ENCODE results near the gene PANK3. TPM values are rescaled to one million over a fixed set of nuclear protein-coding genes. Genes with fewer than 3 reads are reported as not detected.
A peak's percentile ranks its signal among the peaks of the same experiment; 100 is the strongest.
"Not testable (repeated sequence)": the region's sequence is repeated elsewhere in the genome, so short reads cannot be mapped to it uniquely, and the experiment has no call there.

Gene PANK3
- total RNA-seq, 1 experiment from 2014 or later, result 26.6 TPM

DNA sequence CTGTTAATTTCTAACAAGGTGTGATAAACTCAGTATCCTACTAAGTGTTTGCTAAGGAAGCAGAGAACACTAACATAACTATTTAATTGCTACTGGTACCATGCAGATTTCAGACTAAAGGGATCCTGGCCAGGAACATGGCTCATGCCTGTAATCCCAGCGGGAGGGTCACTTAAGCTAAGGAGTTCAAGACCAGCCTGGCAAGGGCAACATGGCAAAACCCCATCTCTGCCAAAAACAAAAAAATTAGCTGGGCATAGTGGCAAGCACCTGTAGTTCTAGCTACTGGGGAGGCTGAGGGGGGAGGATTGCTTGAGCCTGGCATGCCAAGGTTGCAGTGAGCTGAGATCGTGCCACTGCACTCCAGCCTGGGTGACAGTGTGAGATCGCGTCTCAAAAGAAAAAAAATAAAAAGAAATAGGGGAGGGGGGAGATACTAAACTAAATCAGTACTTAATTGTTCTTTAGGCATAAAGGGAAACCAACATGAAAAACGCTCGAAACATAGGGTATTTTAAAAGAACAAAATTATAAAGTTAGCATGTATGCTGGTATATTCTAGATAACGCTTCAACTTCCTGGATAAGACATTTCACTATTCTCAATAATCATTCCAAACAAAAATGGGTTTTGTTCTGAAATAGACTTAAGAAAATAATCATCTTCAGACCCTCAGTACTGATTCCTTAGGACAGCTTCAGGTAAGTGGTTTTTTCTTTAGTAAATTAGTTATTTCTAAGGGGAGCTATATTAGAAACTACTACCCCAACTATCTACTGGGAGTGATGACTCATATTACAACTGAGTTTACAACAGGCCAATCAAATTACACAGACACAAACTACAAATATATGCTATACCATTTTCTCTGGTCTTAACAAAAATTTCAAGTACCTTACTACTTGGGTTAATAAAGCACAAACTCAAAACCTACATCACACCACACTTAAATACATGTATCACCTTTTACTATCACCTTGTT, 3.5 kb downstream of the PANK3 start:
- Histone ChIP-seq H3K4me3 (no peak overlapping the region), H3K9me3 (peaks cover 3% of the 10 kb centered on the region; the same call in 1 of the 2 replicates)
- no peak for DNase-seq

DNA sequence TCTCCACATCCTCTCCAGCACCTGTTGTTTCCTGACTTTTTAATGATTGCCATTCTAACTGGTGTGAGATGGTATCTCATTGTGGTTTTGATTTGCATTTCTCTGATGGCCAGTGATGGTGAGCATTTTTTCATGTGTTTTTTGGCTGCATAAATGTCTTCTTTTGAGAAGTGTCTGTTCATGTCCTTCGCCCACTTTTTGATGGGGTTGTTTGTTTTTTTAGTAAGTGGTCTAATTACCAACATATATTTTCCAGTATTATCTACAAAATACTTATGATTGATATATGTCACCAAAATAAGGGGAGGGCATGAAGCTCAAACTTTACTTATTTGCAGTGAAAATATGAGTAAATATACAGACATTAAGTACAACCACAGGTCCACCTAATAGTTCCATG, 5.0 kb downstream of the PANK3 start:
- DNase-seq, H3K27me3 ChIP-seq, H3K4me3 ChIP-seq, H3K9me3 ChIP-seq: not testable (repeated sequence)
- H3K36me3 ChIP-seq, result peaks cover 45% of the 10 kb centered on the region

More for the DNA sequence above, 3.5 kb downstream of the PANK3 start:
- H3K27me3 ChIP-seq, result no peaks in the 10 kb centered on the region
- peaks cover 37% of the 10 kb centered on the region for H3K36me3 ChIP-seq

- DNase-seq, H3K4me3 ChIP-seq, H3K9me3 ChIP-seq, H3K27me3 ChIP-seq: not testable (repeated sequence)
- H3K36me3 ChIP-seq, result peaks cover 45% of the 10 kb centered on the region
Measured at GRCh38 chr5:168573663-168574062, 5.5 kb downstream of the PANK3 start.

DNA sequence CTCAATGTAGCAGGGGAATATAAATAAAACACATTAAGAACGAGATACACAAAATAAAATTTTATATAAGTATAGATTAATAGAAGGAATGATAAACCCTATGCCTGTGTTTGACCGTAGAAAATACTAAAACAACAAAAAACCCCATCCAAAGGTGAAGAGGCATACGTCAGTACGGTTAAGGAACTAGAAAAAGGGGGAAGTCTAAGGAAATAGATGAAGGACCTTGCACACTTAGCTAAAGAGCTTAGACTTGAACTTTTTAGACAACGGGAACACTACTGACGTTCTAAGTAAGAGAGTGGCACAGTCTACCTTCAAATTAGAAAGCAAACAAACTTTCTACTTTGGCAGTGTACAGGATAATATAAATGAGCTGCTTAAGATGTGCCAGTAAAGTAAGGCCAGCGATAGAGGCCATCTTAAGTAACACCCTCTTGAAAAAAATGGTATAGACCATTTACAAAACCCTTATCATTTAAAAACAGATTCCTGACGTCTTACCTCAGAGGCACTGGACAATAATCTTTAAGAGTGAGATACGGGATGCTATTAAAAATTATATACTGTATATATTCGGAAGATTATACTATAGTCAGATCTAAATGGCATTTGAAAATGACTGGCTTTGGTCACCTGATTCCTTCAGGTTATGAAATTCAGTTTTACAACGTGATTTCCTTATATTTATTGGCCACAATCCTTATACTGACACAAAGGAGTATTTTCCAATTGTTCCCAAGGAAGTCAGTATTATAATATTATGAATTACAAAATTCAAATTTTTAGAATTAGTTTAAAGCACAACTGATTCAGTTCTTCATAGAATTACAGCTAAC, 8.5 kb downstream of the PANK3 start:
- peaks cover 3% of the 10 kb centered on the region; the same call in 1 of the 2 replicates for H3K9me3 ChIP-seq
- no peaks in the 10 kb centered on the region for H3K27me3 ChIP-seq
- H3K36me3 ChIP-seq, result peaks cover 52% of the 10 kb centered on the region
- no peak overlapping the region for H3K4me3 ChIP-seq
- DNase-seq, result no peak

- peaks cover 56% of the 10 kb centered on the region for H3K36me3 ChIP-seq
- H3K4me3 ChIP-seq, result no peak overlapping the region
- no peaks in the 10 kb centered on the region for H3K9me3 ChIP-seq
- DNase-seq, result no peak
- no peaks in the 10 kb centered on the region for H3K27me3 ChIP-seq
Measured at GRCh38 chr5:168568738-168569137, 10.4 kb downstream of the PANK3 start.

DNA sequence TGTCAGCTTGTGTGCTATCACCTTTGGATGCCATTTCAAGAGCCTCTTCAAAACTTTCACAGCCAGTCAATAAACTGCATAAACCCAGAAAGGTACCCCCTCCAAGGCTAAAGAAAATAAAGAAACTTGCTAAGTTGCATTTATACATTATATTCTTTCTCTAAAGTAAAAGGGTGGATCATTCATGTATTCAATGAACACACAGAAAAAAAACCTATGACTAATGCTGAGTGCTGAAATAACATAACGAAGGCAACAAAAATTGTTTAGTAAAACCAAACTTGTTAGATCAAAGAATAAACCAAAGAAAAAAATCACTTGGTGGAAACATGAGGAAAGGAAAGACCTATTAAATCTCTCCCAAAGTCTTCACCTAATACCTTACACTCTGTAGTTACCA, 15.2 kb downstream of the PANK3 start:
- H3K36me3 ChIP-seq, result peaks cover 86% of the 10 kb centered on the region

DNA sequence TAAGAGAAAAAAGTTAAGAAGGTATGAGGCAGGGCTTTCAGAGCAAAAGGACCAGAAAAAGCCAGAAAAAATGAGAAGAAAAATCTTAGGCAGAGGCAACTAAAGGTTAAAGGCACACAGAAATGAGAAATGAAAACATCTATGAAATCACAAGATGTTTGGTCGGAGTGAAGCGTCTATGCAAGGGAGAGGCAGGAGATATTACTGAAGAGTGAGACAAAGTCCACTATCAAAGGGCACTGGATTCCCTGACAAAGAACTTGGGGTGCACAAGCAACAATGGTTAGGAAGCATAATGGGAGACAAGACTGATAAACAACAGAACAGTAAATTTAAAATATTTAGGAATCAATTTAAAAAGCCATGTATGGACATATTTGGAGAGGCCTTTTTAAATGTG, 16.9 kb downstream of the PANK3 start:
- Histone ChIP-seq H3K27me3 (no peaks in the 10 kb centered on the region), H3K36me3 (peaks cover 87% of the 10 kb centered on the region), H3K4me3 (no peak overlapping the region), H3K9me3 (no peaks in the 10 kb centered on the region)
- no peak for DNase-seq

More for the DNA sequence above, 15.2 kb downstream of the PANK3 start:
- no peaks in the 10 kb centered on the region for H3K9me3 ChIP-seq
- H3K27me3 ChIP-seq, result no peaks in the 10 kb centered on the region
- DNase-seq, result no peak
- no peak overlapping the region for H3K4me3 ChIP-seq

- H3K4me3 ChIP-seq, result no peak overlapping the region
- no peak for DNase-seq
Measured at GRCh38 chr5:168557389-168557788, 21.8 kb downstream of the PANK3 start.

DNA sequence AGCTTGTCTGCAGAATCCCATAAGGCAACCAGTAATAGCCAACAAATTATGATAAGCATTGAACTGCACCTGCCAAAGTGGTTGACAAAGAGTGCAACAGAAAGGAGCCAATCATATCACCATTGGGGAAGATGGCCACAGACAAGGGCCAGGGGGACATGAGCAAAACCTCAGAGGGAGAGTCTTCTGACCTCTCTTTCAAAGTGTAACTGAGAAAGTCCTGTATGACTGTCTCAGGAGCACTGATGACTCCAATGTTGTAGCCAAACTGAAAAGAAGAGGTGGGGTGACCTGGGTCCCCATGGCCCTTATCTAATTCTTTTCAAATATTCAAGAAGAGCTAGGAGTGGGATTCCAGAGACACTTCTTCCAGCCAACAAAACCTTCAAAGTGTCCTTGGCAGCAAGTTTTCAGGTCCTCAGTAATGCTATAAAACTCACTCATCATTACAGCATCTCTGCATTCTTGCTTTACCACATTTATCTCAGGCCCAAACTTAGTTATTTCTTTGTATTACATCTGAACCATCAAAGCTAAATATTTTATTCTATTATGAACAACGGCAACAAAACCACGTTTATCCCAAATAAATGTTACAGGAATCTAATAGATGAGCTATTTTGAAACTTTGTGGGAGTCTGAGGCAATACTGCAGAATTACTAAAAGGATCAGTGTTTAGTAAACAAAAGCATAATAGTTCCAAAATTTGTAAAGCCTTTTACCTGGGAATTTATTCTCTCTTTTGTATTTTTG, 25.6 kb downstream of the PANK3 start:
- H3K4me3 ChIP-seq, result no peak overlapping the region
- no peak for DNase-seq
- no peaks in the 10 kb centered on the region for H3K27me3 ChIP-seq
- H3K9me3 ChIP-seq, result no peaks in the 10 kb centered on the region
- peaks cover 77% of the 10 kb centered on the region for H3K36me3 ChIP-seq

More at GRCh38 chr5:168557389-168557788, 21.8 kb downstream of the PANK3 start:
- Histone ChIP-seq H3K27me3 (no peaks in the 10 kb centered on the region), H3K36me3 (peaks cover 96% of the 10 kb centered on the region), H3K9me3 (no peaks in the 10 kb centered on the region)

GRCh38 chr5:168552146-168552545, 27.0 kb downstream of the PANK3 start:
- Histone ChIP-seq H3K27me3 (no peaks in the 10 kb centered on the region), H3K36me3 (peaks cover 74% of the 10 kb centered on the region), H3K9me3 (no peaks in the 10 kb centered on the region), H3K4me3 (no peak overlapping the region)
- peak; percentile 28 for DNase-seq

DNA sequence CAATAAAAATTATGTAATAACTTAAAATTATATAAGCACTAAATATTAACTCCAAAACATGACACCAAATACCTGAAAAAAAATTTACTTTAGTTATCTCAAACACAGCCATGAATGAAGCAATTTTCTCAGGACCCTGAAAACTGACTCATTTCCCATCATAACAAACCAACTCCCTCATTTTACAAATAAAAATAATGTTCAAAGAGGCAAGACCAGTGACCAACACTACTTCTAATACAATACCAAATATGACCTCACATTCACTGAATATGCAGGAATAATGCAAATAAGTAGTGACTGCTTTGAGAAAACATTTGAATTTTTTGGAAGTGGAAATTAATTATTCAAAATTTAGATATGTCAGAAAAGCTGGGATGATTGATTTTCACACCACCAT, 28.5 kb downstream of the PANK3 start:
- H3K36me3 ChIP-seq, result peaks cover 71% of the 10 kb centered on the region
- DNase-seq, result no peak
- no peak overlapping the region for H3K4me3 ChIP-seq
- no peaks in the 10 kb centered on the region for H3K27me3 ChIP-seq
- no peaks in the 10 kb centered on the region for H3K9me3 ChIP-seq

DNA sequence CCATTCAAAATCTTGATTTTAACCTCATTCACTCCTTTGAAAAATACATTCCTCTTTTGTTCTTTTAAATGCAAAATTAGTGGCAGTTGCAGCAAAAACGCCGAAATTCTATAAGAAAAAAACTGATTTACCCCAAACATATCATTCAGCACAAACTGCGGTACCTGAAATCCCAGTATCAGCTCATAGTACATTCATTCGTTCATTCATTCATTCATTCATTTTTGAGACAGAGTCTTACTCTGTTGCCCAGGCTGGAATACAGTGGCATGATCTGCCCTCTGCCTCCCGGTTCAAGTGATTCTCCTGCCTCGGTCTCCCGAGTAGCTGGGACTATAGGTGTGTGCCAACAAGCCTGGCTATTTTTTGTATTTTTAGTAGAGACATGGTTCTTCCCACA, 29.6 kb downstream of the PANK3 start:
- peaks cover 60% of the 10 kb centered on the region for H3K36me3 ChIP-seq

GRCh38 chr5:168537176-168537575, 42.0 kb downstream of the PANK3 start:
- DNase-seq, result no peak
- H3K36me3 ChIP-seq, result no peaks in the 10 kb centered on the region
- no peaks in the 10 kb centered on the region for H3K27me3 ChIP-seq
- H3K9me3 ChIP-seq, result no peaks in the 10 kb centered on the region; the same call in 1 of the 2 replicates
- no peak overlapping the region for H3K4me3 ChIP-seq

More for the DNA sequence above, 29.6 kb downstream of the PANK3 start:
- Histone ChIP-seq H3K9me3 (no peaks in the 10 kb centered on the region; the same call in 1 of the 2 replicates), H3K4me3 (no peak overlapping the region), H3K27me3 (no peaks in the 10 kb centered on the region)
- DNase-seq, result no peak

- H3K9me3 ChIP-seq, H3K36me3 ChIP-seq, DNase-seq, H3K4me3 ChIP-seq, H3K27me3 ChIP-seq: not testable (repeated sequence)
Measured at GRCh38 chr5:168534351-168534750, 44.8 kb downstream of the PANK3 start.

DNA sequence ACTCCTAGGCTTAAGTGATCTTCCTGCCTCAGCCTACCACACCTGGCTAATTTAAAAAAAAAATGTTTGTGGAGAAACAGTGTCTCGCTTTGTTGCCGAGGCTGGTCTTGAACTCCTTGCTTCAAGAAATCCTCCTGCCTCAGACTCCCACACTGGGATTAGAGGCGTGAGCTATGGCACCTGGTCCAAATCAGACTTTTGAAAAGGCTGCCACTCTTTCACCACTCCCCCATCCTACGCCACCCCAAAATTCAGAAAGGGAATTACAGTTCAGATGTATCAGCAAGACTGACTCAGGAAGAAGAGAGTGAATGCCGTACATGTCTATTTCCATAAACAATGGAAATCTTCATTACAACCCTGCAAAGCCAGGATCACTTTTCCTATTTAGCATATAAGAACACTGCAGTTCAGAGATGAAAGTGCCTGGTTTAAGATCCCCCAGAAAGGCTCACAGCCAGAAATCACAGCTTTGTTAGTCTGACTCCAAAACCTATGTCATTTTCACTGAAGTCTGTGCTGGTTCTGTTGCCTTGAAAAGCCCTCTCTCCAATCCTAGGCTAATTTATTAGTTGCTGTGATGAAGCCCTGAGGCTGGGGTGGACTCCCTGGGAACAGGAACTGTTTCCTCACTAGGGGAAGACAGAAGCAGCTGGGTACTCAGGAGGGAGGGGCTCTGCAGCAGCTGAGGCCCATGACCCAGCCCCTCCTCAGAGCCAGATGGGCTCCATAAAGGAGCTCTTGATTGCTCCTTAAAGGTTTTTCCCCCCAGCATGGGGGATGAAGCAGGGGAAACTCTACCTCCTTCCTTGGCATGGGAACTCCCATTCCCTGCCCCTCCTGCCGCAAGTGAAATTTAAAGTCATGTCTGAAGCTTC, 46.9 kb downstream of the PANK3 start:
- DNase-seq, result no peak

More for the DNA sequence above, 46.9 kb downstream of the PANK3 start:
- Histone ChIP-seq H3K9me3 (no peaks in the 10 kb centered on the region; the same call in 1 of the 2 replicates), H3K4me3 (no peak overlapping the region), H3K36me3 (no peaks in the 10 kb centered on the region), H3K27me3 (no peaks in the 10 kb centered on the region)
